ENCODE data around the gene CNTRL. TPM values are rescaled to one million over a fixed set of nuclear protein-coding genes. Genes with fewer than 3 reads are reported as not detected.

The CNTRL gene
- total RNA-seq, 1 experiment from 2014 or later = 94.6 TPM

GRCh38 chr9:121059998-121060636 is 14.6 kb upstream of the CNTRL start:
- Histone ChIP-seq H3K9ac (ENCODE audit: low read length) (no peak overlapping the region), H3K36me3 (ENCODE audit: insufficient read depth, low read length) (no peaks in the 10 kb centered on the region), H3K79me2 (ENCODE audit: low read length) (no peaks in the 10 kb centered on the region), H3K27ac (ENCODE audit: low read length) (no peak overlapping the region), H4K20me1 (ENCODE audit: insufficient read depth, low read depth, low read length) (no peaks in the 10 kb centered on the region), H3K4me3 (ENCODE audit: low read length) (no peak overlapping the region), H3K4me1 (ENCODE audit: low read length) (peaks cover 5% of the 10 kb centered on the region), H3K9me2 (replicated peaks; ENCODE audit: insufficient read depth, low read length) (no peaks in the 10 kb centered on the region), H3K9me3 (ENCODE audit: low read length) (peaks cover 7% of the 10 kb centered on the region; the same call in 1 of the 2 replicates), H2AFZ (ENCODE audit: low read length) (no peak overlapping the region), H3K27me3 (ENCODE audit: low read length) (no peaks in the 10 kb centered on the region), H3K4me2 (ENCODE audit: low read depth, low read length, poor library complexity, severe bottlenecking) (peak overlapping the region; percentile 3)
- peak; percentile 91 for DNase-seq

- H3K27ac ChIP-seq (ENCODE audit: low read length) = no peak overlapping the region
- no peak overlapping the region for H3K9ac ChIP-seq (ENCODE audit: low read length)
- no peaks in the 10 kb centered on the region for H3K36me3 ChIP-seq (ENCODE audit: insufficient read depth, low read length)
- DNase-seq = no peak
- H4K20me1 ChIP-seq (ENCODE audit: insufficient read depth, low read depth, low read length) = no peaks in the 10 kb centered on the region
- no peak overlapping the region for H3K4me3 ChIP-seq (ENCODE audit: low read length)
- H3K9me3 ChIP-seq (ENCODE audit: low read length) = peaks cover 6% of the 10 kb centered on the region; the same call in 1 of the 2 replicates
- no peaks in the 10 kb centered on the region for H3K27me3 ChIP-seq (ENCODE audit: low read length)
- no peaks in the 10 kb centered on the region for H3K9me2 ChIP-seq (replicated peaks; ENCODE audit: insufficient read depth, low read length)
- no peaks in the 10 kb centered on the region for H3K79me2 ChIP-seq (ENCODE audit: low read length)
- H3K4me1 ChIP-seq (ENCODE audit: low read length) = peaks cover 21% of the 10 kb centered on the region
- no peak overlapping the region for H3K4me2 ChIP-seq (ENCODE audit: low read depth, low read length, poor library complexity, severe bottlenecking)
- no peak overlapping the region for H2AFZ ChIP-seq (ENCODE audit: low read length)
Measured at GRCh38 chr9:121066850-121067249, 7.9 kb upstream of the CNTRL start.

GRCh38 chr9:121067640-121068039 is 7.1 kb upstream of the CNTRL start:
- H3K79me2 ChIP-seq (ENCODE audit: low read length) = no peaks in the 10 kb centered on the region
- H3K36me3 ChIP-seq (ENCODE audit: insufficient read depth, low read length) = no peaks in the 10 kb centered on the region
- DNase-seq = no peak
- no peak overlapping the region for H3K9ac ChIP-seq (ENCODE audit: low read length)
- peaks cover 28% of the 10 kb centered on the region for H3K4me1 ChIP-seq (ENCODE audit: low read length)
- no peaks in the 10 kb centered on the region for H3K27me3 ChIP-seq (ENCODE audit: low read length)
- H3K9me3 ChIP-seq (ENCODE audit: low read length) = peaks cover 6% of the 10 kb centered on the region; the same call in 1 of the 2 replicates
- no peak overlapping the region for H3K4me3 ChIP-seq (ENCODE audit: low read length)
- H3K4me2 ChIP-seq (ENCODE audit: low read depth, low read length, poor library complexity, severe bottlenecking) = no peak overlapping the region
- H3K9me2 ChIP-seq (replicated peaks; ENCODE audit: insufficient read depth, low read length) = no peaks in the 10 kb centered on the region
- H4K20me1 ChIP-seq (ENCODE audit: insufficient read depth, low read depth, low read length) = no peaks in the 10 kb centered on the region
- no peak overlapping the region for H3K27ac ChIP-seq (ENCODE audit: low read length)
- H2AFZ ChIP-seq (ENCODE audit: low read length) = no peak overlapping the region

GRCh38 chr9:121069396-121069795 is 5.4 kb upstream of the CNTRL start:
- Histone ChIP-seq H4K20me1 (ENCODE audit: insufficient read depth, low read depth, low read length) (no peaks in the 10 kb centered on the region), H3K79me2 (ENCODE audit: low read length) (peaks cover 9% of the 10 kb centered on the region), H3K9ac (ENCODE audit: low read length) (no peak overlapping the region), H3K4me1 (ENCODE audit: low read length) (peaks cover 45% of the 10 kb centered on the region), H3K9me3 (ENCODE audit: low read length) (peaks cover 6% of the 10 kb centered on the region; the same call in 1 of the 2 replicates), H3K4me3 (ENCODE audit: low read length) (no peak overlapping the region), H2AFZ (ENCODE audit: low read length) (no peak overlapping the region), H3K36me3 (ENCODE audit: insufficient read depth, low read length) (no peaks in the 10 kb centered on the region), H3K27ac (ENCODE audit: low read length) (peak overlapping the region; percentile 9; the same call in 1 of the 2 replicates), H3K9me2 (replicated peaks; ENCODE audit: insufficient read depth, low read length) (no peaks in the 10 kb centered on the region), H3K4me2 (ENCODE audit: low read depth, low read length, poor library complexity, severe bottlenecking) (no peak overlapping the region), H3K27me3 (ENCODE audit: low read length) (no peaks in the 10 kb centered on the region)
- DNase-seq = no peak

- H3K9ac ChIP-seq (ENCODE audit: low read length) = peak overlapping the region; percentile 100
- H4K20me1 ChIP-seq (ENCODE audit: insufficient read depth, low read depth, low read length) = no peaks in the 10 kb centered on the region
- peaks cover 6% of the 10 kb centered on the region; the same call in 1 of the 2 replicates for H3K9me3 ChIP-seq (ENCODE audit: low read length)
- DNase-seq = no peak
- H3K4me2 ChIP-seq (ENCODE audit: low read depth, low read length, poor library complexity, severe bottlenecking) = peak overlapping the region; percentile 86
- 0 out of 2 replicates have a peak overlapping the region, but pooled peaks have one; percentile 55 for H2AFZ ChIP-seq (ENCODE audit: low read length)
- peaks cover 27% of the 10 kb centered on the region for H3K79me2 ChIP-seq (ENCODE audit: low read length)
- H3K27me3 ChIP-seq (ENCODE audit: low read length) = no peaks in the 10 kb centered on the region
- H3K4me3 ChIP-seq (ENCODE audit: low read length) = peak overlapping the region; percentile 58
- no peaks in the 10 kb centered on the region for H3K36me3 ChIP-seq (ENCODE audit: insufficient read depth, low read length)
- no peaks in the 10 kb centered on the region for H3K9me2 ChIP-seq (replicated peaks; ENCODE audit: insufficient read depth, low read length)
- H3K27ac ChIP-seq (ENCODE audit: low read length) = peak overlapping the region; percentile 100
- peaks cover 53% of the 10 kb centered on the region for H3K4me1 ChIP-seq (ENCODE audit: low read length)
Measured at GRCh38 chr9:121071370-121071755, 3.4 kb upstream of the CNTRL start.

GRCh38 chr9:121071756-121072421 is 2.9 kb upstream of the CNTRL start:
- Histone ChIP-seq H3K4me2 (ENCODE audit: low read depth, low read length, poor library complexity, severe bottlenecking) (peak overlapping the region; percentile 86), H3K79me2 (ENCODE audit: low read length) (peaks cover 33% of the 10 kb centered on the region)

GRCh38 chr9:121073038-121073437 is 1.7 kb upstream of the CNTRL start:
- H3K27me3 ChIP-seq (ENCODE audit: low read length) = no peaks in the 10 kb centered on the region
- peak; percentile 65 for DNase-seq
- H3K4me1 ChIP-seq (ENCODE audit: low read length) = peaks cover 64% of the 10 kb centered on the region
- H3K4me3 ChIP-seq (ENCODE audit: low read length) = peak overlapping the region; percentile 95
- H2AFZ ChIP-seq (ENCODE audit: low read length) = 0 out of 2 replicates have a peak overlapping the region, but pooled peaks have one; percentile 35
- H3K9me3 ChIP-seq (ENCODE audit: low read length) = peaks cover 6% of the 10 kb centered on the region; the same call in 1 of the 2 replicates
- H3K9ac ChIP-seq (ENCODE audit: low read length) = peak overlapping the region; percentile 100
- H3K36me3 ChIP-seq (ENCODE audit: insufficient read depth, low read length) = no peaks in the 10 kb centered on the region
- peak overlapping the region; percentile 100 for H3K27ac ChIP-seq (ENCODE audit: low read length)
- 0 out of 2 replicates have a peak, but pooled peaks cover 3% of the 10 kb centered on the region for H4K20me1 ChIP-seq (ENCODE audit: insufficient read depth, low read depth, low read length)
- no peaks in the 10 kb centered on the region for H3K9me2 ChIP-seq (replicated peaks; ENCODE audit: insufficient read depth, low read length)
- peak overlapping the region; percentile 86 for H3K4me2 ChIP-seq (ENCODE audit: low read depth, low read length, poor library complexity, severe bottlenecking)
- H3K79me2 ChIP-seq (ENCODE audit: low read length) = peaks cover 44% of the 10 kb centered on the region

More at GRCh38 chr9:121071756-121072421, 2.9 kb upstream of the CNTRL start:
- Histone ChIP-seq H3K4me1 (ENCODE audit: low read length) (peaks cover 58% of the 10 kb centered on the region), H3K9me2 (replicated peaks; ENCODE audit: insufficient read depth, low read length) (no peaks in the 10 kb centered on the region), H3K27ac (ENCODE audit: low read length) (peak overlapping the region; percentile 100), H3K9me3 (ENCODE audit: low read length) (peaks cover 6% of the 10 kb centered on the region; the same call in 1 of the 2 replicates), H3K4me3 (ENCODE audit: low read length) (peak overlapping the region; percentile 58), H4K20me1 (ENCODE audit: insufficient read depth, low read depth, low read length) (no peaks in the 10 kb centered on the region), H2AFZ (ENCODE audit: low read length) (0 out of 2 replicates have a peak overlapping the region, but pooled peaks have one; percentile 55), H3K27me3 (ENCODE audit: low read length) (no peaks in the 10 kb centered on the region), H3K9ac (ENCODE audit: low read length) (peak overlapping the region; percentile 100), H3K36me3 (ENCODE audit: insufficient read depth, low read length) (no peaks in the 10 kb centered on the region)
- DNase-seq = peak; percentile 95

All from Karpas-422 (cell line).